ENCODE results near the gene ANKRD12. TPM values are rescaled to one million over a fixed set of nuclear protein-coding genes. Genes with fewer than 3 reads are reported as not detected.

Gene ANKRD12
- total and polyA plus RNA-seq, 9 donors: 12.7 to 68.8 (median 16.9) TPM

- DNase-seq: no peak
- Histone ChIP-seq H3K36me3 (ENCODE audit: control insufficient read depth, insufficient read depth, low read length) (peaks cover 2% of the 10 kb centered on the region), H3K9me3 (replicated peaks; ENCODE audit: control insufficient read depth, low read depth, low read length) (no peaks in the 10 kb centered on the region), H3K4me3 (ENCODE audit: low read length) (no peak overlapping the region), H3K27me3 (ENCODE audit: control insufficient read depth, insufficient read depth, low read length) (no peaks in the 10 kb centered on the region), H3K27ac (ENCODE audit: low read length) (no peak overlapping the region), H3K4me1 (ENCODE audit: control insufficient read depth, insufficient read depth, low read length) (no peaks in the 10 kb centered on the region)
Observed at GRCh38 chr18:9199681-9200080, 63.1 kb downstream of the ANKRD12 start.

GRCh38 chr18:9201224-9201623 lies 64.6 kb downstream of the ANKRD12 start:
- no peaks in the 10 kb centered on the region for H3K4me1 ChIP-seq (ENCODE audit: control insufficient read depth, insufficient read depth, low read length)
- no peaks in the 10 kb centered on the region for H3K27me3 ChIP-seq (ENCODE audit: control insufficient read depth, insufficient read depth, low read length)
- H3K36me3 ChIP-seq (ENCODE audit: control insufficient read depth, insufficient read depth, low read length): no peaks in the 10 kb centered on the region
- no peak for DNase-seq
- no peak overlapping the region for H3K27ac ChIP-seq (ENCODE audit: low read length)
- no peak overlapping the region for H3K4me3 ChIP-seq (ENCODE audit: low read length)
- H3K9me3 ChIP-seq (replicated peaks; ENCODE audit: control insufficient read depth, low read depth, low read length): no peaks in the 10 kb centered on the region
- no CpG with 5 or more reads among the region's 2 CpGs for WGBS (ENCODE audit: insufficient coverage)

DNA sequence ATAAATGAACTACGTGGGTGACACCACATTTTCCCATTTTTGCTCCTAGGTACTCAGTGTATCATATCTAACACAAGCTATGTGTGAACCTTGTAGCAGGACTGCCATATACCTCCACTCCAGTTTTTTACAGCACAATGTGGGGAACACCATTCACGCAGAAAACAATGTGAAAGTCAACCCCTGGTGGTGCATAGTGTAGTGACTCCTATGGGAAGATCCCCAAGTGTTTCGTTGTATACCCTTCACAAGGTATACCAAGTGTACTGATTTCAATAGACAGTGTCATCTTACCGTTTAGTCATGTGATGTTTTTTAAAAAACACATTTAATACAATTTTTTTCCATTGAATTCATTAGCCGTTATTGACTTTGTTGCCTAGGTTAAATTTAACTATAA lies 68.1 kb downstream of the ANKRD12 start:
- no peaks in the 10 kb centered on the region for H3K9me3 ChIP-seq (replicated peaks; ENCODE audit: control insufficient read depth, low read depth, low read length)
- no peaks in the 10 kb centered on the region for H3K4me1 ChIP-seq (ENCODE audit: control insufficient read depth, insufficient read depth, low read length)
- no CpG with 5 or more reads among the region's 5 CpGs for WGBS (ENCODE audit: insufficient coverage)
- no peak overlapping the region for H3K4me3 ChIP-seq (ENCODE audit: low read length)
- no peaks in the 10 kb centered on the region for H3K27me3 ChIP-seq (ENCODE audit: control insufficient read depth, insufficient read depth, low read length)
- H3K27ac ChIP-seq (ENCODE audit: low read length): no peak overlapping the region
- DNase-seq: no peak
- H3K36me3 ChIP-seq (ENCODE audit: control insufficient read depth, insufficient read depth, low read length): peaks cover 2% of the 10 kb centered on the region

- no CpG with 5 or more reads among the region's 3 CpGs for WGBS (ENCODE audit: insufficient coverage)
- H3K4me3 ChIP-seq (ENCODE audit: low read length): no peak overlapping the region
- no peaks in the 10 kb centered on the region for H3K27me3 ChIP-seq (ENCODE audit: control insufficient read depth, insufficient read depth, low read length)
- H3K36me3 ChIP-seq (ENCODE audit: control insufficient read depth, insufficient read depth, low read length): peaks cover 2% of the 10 kb centered on the region
- no peak overlapping the region for H3K27ac ChIP-seq (ENCODE audit: low read length)
- peak; percentile 71 for DNase-seq
- H3K4me1 ChIP-seq (ENCODE audit: control insufficient read depth, insufficient read depth, low read length): no peaks in the 10 kb centered on the region
- H3K9me3 ChIP-seq (replicated peaks; ENCODE audit: control insufficient read depth, low read depth, low read length): no peaks in the 10 kb centered on the region
Observed at GRCh38 chr18:9206421-9206820, 69.8 kb downstream of the ANKRD12 start.

GRCh38 chr18:9209279-9209678 lies 72.7 kb downstream of the ANKRD12 start:
- H3K27me3 ChIP-seq (ENCODE audit: control insufficient read depth, insufficient read depth, low read length): no peaks in the 10 kb centered on the region
- H3K36me3 ChIP-seq (ENCODE audit: control insufficient read depth, insufficient read depth, low read length): peaks cover 3% of the 10 kb centered on the region
- WGBS (ENCODE audit: insufficient coverage): no CpG with 5 or more reads among the region's 4 CpGs
- H3K4me1 ChIP-seq (ENCODE audit: control insufficient read depth, insufficient read depth, low read length): no peaks in the 10 kb centered on the region
- DNase-seq: peak; percentile 25
- H3K9me3 ChIP-seq (replicated peaks; ENCODE audit: control insufficient read depth, low read depth, low read length): no peaks in the 10 kb centered on the region
- H3K4me3 ChIP-seq (ENCODE audit: low read length): no peak overlapping the region
- no peak overlapping the region for H3K27ac ChIP-seq (ENCODE audit: low read length)

GRCh38 chr18:9210966-9211365 lies 74.4 kb downstream of the ANKRD12 start:
- H3K4me3 ChIP-seq (ENCODE audit: low read length): no peak overlapping the region
- no peaks in the 10 kb centered on the region for H3K27me3 ChIP-seq (ENCODE audit: control insufficient read depth, insufficient read depth, low read length)
- H3K36me3 ChIP-seq (ENCODE audit: control insufficient read depth, insufficient read depth, low read length): peaks cover 7% of the 10 kb centered on the region
- no peak overlapping the region for H3K27ac ChIP-seq (ENCODE audit: low read length)
- no peak for DNase-seq
- no peaks in the 10 kb centered on the region for H3K9me3 ChIP-seq (replicated peaks; ENCODE audit: control insufficient read depth, low read depth, low read length)
- H3K4me1 ChIP-seq (ENCODE audit: control insufficient read depth, insufficient read depth, low read length): no peaks in the 10 kb centered on the region
- no CpG with 5 or more reads among the region's 2 CpGs for WGBS (ENCODE audit: insufficient coverage)

DNA sequence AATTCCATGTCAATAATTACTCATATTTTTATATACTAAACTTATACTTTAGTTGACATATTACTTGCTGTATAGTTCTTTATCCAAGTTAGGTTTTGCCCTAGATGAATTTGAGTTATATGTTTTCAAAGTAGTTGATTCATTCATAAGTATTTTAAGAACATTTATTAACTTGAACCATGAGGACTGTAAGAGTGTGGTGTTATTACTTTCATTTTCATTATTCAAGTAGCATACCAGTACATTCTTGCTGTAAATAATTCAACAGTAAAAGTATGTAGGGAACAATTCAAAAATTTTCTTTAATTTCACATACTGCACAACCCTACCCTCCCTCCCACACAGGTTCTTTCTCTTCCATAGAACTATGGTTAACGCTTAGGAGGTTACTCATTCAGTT lies 75.4 kb downstream of the ANKRD12 start:
- no peaks in the 10 kb centered on the region for H3K9me3 ChIP-seq (replicated peaks; ENCODE audit: control insufficient read depth, low read depth, low read length)
- WGBS (ENCODE audit: insufficient coverage): no CpG with 5 or more reads among the region's 1 CpG
- no peaks in the 10 kb centered on the region for H3K27me3 ChIP-seq (ENCODE audit: control insufficient read depth, insufficient read depth, low read length)
- DNase-seq: no peak
- H3K27ac ChIP-seq (ENCODE audit: low read length): no peak overlapping the region
- no peak overlapping the region for H3K4me3 ChIP-seq (ENCODE audit: low read length)
- no peaks in the 10 kb centered on the region for H3K4me1 ChIP-seq (ENCODE audit: control insufficient read depth, insufficient read depth, low read length)
- peaks cover 8% of the 10 kb centered on the region for H3K36me3 ChIP-seq (ENCODE audit: control insufficient read depth, insufficient read depth, low read length)

DNA sequence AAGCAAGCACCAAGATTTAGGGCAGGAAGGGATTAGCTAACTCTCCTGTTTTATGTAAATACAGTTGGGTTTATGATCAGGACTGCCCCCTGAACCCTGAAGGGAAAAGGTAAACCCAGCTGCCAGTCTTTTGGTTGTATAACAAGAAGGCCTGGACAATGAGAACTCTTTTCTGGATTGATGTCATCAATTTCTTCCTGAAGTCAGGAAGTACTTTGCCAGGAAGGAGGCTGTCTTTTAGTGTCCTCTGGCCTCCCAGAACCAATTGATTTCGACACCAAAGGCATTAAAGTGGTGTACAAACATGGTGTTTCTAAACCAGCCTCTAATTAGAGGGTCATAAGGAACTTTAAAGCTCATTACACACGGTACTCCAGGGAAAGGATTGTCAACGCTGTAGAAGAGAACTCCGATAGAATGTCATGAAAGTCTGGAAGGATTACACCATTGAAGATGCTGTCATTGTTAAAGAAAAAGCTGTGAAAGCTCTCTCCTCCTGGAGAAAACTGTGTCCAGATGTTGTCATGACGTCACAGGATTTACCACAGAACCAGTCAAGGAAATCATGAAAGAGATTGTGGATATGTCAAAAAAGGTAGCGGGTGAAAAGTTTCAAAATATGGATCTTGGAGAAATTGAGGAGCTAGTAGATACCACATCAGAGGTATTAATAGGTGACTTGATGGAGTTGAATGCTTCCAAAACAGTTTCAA lies 78.8 kb downstream of the ANKRD12 start:
- no peak overlapping the region for H3K27ac ChIP-seq (ENCODE audit: low read length)
- no peaks in the 10 kb centered on the region for H3K27me3 ChIP-seq (ENCODE audit: control insufficient read depth, insufficient read depth, low read length)
- H3K9me3 ChIP-seq (replicated peaks; ENCODE audit: control insufficient read depth, low read depth, low read length): no peaks in the 10 kb centered on the region
- H3K4me3 ChIP-seq (ENCODE audit: low read length): no peak overlapping the region
- H3K36me3 ChIP-seq (ENCODE audit: control insufficient read depth, insufficient read depth, low read length): peaks cover 12% of the 10 kb centered on the region
- no peak for DNase-seq
- no CpG with 5 or more reads among the region's 6 CpGs for WGBS (ENCODE audit: insufficient coverage)
- H3K4me1 ChIP-seq (ENCODE audit: control insufficient read depth, insufficient read depth, low read length): no peaks in the 10 kb centered on the region

DNA sequence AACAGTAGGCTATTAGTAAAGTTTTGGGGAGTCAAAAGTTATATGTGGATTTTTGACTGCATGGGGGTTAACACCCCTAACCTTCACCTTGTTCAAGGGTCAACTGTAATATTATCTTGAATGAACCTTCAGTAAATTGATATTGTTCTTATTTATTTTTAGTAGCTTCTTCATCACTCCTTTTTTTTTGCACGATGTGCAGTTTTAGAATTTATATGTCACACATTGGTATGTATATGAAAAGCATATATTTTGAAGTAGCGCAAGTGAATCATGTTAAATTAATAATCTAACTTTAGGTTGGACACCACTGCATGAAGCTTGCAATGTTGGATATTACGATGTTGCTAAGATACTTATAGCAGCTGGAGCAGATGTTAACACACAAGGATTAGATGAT lies 79.9 kb downstream of the ANKRD12 start:
- Histone ChIP-seq H3K36me3 (ENCODE audit: control insufficient read depth, insufficient read depth, low read length) (peaks cover 12% of the 10 kb centered on the region), H3K4me3 (ENCODE audit: low read length) (no peak overlapping the region)
- no CpG with 5 or more reads among the region's 3 CpGs for WGBS (ENCODE audit: insufficient coverage)

DNA sequence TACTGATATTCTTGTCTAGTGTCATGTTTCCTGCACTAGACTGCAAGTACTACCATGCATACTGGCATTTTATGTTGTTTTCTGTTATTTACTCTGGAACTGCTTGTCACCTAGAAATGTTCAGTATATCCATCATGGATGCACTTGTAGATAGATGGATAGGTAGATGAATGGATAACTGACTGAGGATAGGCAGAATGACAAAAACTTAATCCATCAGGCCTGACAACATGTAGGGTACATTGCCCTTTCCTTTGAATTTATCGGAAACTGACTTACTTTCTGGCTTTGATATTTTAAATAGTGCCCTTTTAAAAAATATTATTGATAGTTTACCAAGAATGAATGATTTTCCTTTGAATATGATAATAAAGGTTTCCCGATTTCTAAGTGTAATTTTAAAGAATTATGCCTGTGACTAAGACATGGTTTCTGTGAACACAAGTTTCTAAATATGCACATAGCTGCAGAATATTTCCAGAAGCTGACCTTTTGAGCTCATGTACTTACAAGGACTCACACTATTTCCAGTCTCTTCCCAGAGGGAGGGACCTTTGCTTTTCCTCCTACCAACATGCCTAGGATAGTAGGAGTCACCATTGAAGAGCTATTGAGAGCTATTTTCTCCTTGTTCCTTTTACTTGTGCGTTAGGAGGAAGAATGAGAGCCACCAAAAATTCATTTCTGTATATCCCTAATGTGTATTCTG lies 81.3 kb downstream of the ANKRD12 start:
- Histone ChIP-seq H3K36me3 (ENCODE audit: control insufficient read depth, insufficient read depth, low read length) (peaks cover 12% of the 10 kb centered on the region), H3K27ac (ENCODE audit: low read length) (no peak overlapping the region), H3K4me3 (ENCODE audit: low read length) (no peak overlapping the region), H3K9me3 (replicated peaks; ENCODE audit: control insufficient read depth, low read depth, low read length) (no peaks in the 10 kb centered on the region), H3K27me3 (ENCODE audit: control insufficient read depth, insufficient read depth, low read length) (no peaks in the 10 kb centered on the region), H3K4me1 (ENCODE audit: control insufficient read depth, insufficient read depth, low read length) (no peaks in the 10 kb centered on the region)
- DNase-seq: peak; percentile 41
- WGBS (ENCODE audit: insufficient coverage): no CpG with 5 or more reads among the region's 3 CpGs

More for the DNA sequence above, 79.9 kb downstream of the ANKRD12 start:
- Histone ChIP-seq H3K27me3 (ENCODE audit: control insufficient read depth, insufficient read depth, low read length) (no peaks in the 10 kb centered on the region), H3K4me1 (ENCODE audit: control insufficient read depth, insufficient read depth, low read length) (no peaks in the 10 kb centered on the region), H3K9me3 (replicated peaks; ENCODE audit: control insufficient read depth, low read depth, low read length) (no peaks in the 10 kb centered on the region), H3K27ac (ENCODE audit: low read length) (no peak overlapping the region)
- no peak for DNase-seq

All from muscle of leg (tissue), 11 donors.